ENCODE results near the gene AGBL4. TPM values are rescaled to one million over a fixed set of nuclear protein-coding genes. Genes with fewer than 3 reads are reported as not detected.

The AGBL4 gene
- total RNA-seq, 1 donor from 2014 or later: not detected

DNA sequence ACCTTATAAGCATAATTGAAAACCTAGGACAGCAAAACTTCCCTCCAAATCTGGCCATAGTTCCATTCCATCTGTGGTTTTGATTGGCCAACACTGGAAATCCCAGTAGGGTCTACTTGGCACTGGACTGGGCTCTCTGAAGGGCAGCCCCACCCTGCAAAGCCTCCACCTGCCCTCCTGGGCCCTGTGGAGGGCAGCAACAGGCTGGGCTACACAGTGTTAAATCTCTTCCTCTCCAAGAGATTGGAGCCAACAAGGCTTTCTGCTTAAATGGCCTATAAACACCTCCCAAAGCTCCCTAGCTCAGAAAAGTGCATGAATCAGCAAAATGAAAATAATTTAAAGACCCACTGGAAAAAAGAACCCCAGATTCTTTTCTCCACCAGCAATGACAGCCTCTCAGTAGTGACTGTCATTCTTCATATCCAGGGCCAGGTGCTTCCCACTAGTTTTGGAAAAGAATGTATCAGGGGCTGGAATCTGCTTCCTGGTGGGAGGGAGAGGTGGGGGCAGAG, 1305.6 kb downstream of the AGBL4 start:
- DNase-seq: no peak
- Histone ChIP-seq H3K27me3 (no peaks in the 10 kb centered on the region), H3K4me1 (peaks cover 3% of the 10 kb centered on the region), H3K36me3 (no peaks in the 10 kb centered on the region), H3K27ac (no peak overlapping the region), H3K9me3 (no peaks in the 10 kb centered on the region), H3K4me3 (no peak overlapping the region)
- TF ChIP-seq, protein P1, sequence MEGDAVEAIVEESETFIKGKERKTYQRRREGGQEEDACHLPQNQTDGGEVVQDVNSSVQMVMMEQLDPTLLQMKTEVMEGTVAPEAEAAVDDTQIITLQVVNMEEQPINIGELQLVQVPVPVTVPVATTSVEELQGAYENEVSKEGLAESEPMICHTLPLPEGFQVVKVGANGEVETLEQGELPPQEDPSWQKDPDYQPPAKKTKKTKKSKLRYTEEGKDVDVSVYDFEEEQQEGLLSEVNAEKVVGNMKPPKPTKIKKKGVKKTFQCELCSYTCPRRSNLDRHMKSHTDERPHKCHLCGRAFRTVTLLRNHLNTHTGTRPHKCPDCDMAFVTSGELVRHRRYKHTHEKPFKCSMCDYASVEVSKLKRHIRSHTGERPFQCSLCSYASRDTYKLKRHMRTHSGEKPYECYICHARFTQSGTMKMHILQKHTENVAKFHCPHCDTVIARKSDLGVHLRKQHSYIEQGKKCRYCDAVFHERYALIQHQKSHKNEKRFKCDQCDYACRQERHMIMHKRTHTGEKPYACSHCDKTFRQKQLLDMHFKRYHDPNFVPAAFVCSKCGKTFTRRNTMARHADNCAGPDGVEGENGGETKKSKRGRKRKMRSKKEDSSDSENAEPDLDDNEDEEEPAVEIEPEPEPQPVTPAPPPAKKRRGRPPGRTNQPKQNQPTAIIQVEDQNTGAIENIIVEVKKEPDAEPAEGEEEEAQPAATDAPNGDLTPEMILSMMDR (IDR thresholded peaks at IDR 0.05): no peak
- no peak for ATAC-seq
- intact Hi-C loops (cut with DNase I): no loop called here

GRCh38 chr1:48717082-48717481, 1306.7 kb downstream of the AGBL4 start:
- Histone ChIP-seq H3K9me3 (no peaks in the 10 kb centered on the region), H3K27ac (no peak overlapping the region), H3K27me3 (no peaks in the 10 kb centered on the region), H3K4me1 (peaks cover 3% of the 10 kb centered on the region), H3K4me3 (no peak overlapping the region), H3K36me3 (no peaks in the 10 kb centered on the region)
- TF ChIP-seq, protein P1 (IDR thresholded peaks at IDR 0.05): no peak
- intact Hi-C loops (cut with DNase I): no loop called here
- no peak for DNase-seq
- ATAC-seq: no peak

DNA sequence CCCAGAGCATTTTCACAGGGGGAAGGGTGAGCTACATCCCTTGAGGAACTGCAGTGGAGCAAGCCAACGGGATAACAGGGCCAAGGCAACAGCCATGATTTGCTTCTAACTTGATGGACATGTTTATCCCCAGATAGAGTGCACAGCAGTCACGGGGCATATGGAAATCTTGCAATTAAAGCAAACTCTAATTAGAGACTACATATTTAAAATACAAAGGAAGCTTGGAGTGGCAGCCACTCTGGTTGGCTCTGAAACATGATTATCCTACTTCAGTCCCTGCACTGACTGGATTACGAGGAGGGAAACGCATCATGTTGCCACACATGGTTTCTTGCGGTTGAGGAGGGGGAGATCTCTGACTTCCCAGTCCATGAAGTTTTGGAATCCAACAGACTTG, 1307.8 kb downstream of the AGBL4 start:
- no peaks in the 10 kb centered on the region for H3K9me3 ChIP-seq
- no peak overlapping the region for H3K4me3 ChIP-seq
- ATAC-seq (no peak), DNase-seq (no peak)
- no peaks in the 10 kb centered on the region for H3K27me3 ChIP-seq
- intact Hi-C loops (cut with DNase I): no loop called here
- H3K27ac ChIP-seq: no peak overlapping the region
- TF ChIP-seq, protein P1 (IDR thresholded peaks at IDR 0.05): no peak
- no peaks in the 10 kb centered on the region for H3K36me3 ChIP-seq
- H3K4me1 ChIP-seq: peaks cover 3% of the 10 kb centered on the region

- H3K27ac ChIP-seq: no peak overlapping the region
- intact Hi-C loops (cut with DNase I): no loop called here
- no peaks in the 10 kb centered on the region for H3K36me3 ChIP-seq
- no peaks in the 10 kb centered on the region for H3K4me1 ChIP-seq
- H3K9me3 ChIP-seq: no peaks in the 10 kb centered on the region
- TF ChIP-seq, protein P1 (IDR thresholded peaks at IDR 0.05): no peak
- ATAC-seq (no peak), DNase-seq (no peak)
- no peaks in the 10 kb centered on the region for H3K27me3 ChIP-seq
- no peak overlapping the region for H3K4me3 ChIP-seq
These were observed 1312.8 kb downstream of the AGBL4 start for GRCh38 chr1:48710915-48711314.

- no peaks in the 10 kb centered on the region for H3K9me3 ChIP-seq
- no peaks in the 10 kb centered on the region for H3K4me1 ChIP-seq
- H3K27ac ChIP-seq: no peak overlapping the region
- DNase-seq: no peak
- H3K4me3 ChIP-seq: no peak overlapping the region
- ATAC-seq: no peak
- no peaks in the 10 kb centered on the region for H3K27me3 ChIP-seq
- intact Hi-C loops (cut with DNase I): no loop called here
- H3K36me3 ChIP-seq: no peaks in the 10 kb centered on the region
- TF ChIP-seq, protein P1 (IDR thresholded peaks at IDR 0.05): no peak
These were observed 1313.4 kb downstream of the AGBL4 start for GRCh38 chr1:48710318-48710717.

DNA sequence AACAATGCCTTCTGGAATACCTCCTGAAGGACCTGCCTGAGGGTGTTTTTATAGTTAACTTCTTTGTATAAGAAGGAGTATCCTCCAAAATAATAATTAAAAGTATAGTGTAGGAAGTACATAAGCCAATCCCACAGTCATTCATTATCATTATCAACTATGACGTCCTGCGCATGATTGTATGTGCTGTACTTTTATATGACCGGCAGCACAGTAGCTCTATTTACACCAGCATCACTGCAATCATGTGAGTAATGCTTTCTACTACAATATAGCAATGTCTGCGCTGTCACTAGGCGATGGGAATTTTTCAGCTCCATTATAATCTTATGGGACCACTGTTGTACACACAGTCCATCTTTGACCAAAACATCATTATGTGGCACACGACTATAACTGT, 1319.0 kb downstream of the AGBL4 start:
- Histone ChIP-seq H3K36me3 (no peaks in the 10 kb centered on the region), H3K4me1 (no peaks in the 10 kb centered on the region), H3K9me3 (no peaks in the 10 kb centered on the region), H3K27ac (no peak overlapping the region), H3K4me3 (no peak overlapping the region), H3K27me3 (no peaks in the 10 kb centered on the region)
- DNase-seq (no peak), ATAC-seq (no peak)
- TF ChIP-seq, protein P1 (IDR thresholded peaks at IDR 0.05): no peak
- intact Hi-C loops (cut with DNase I): no loop called here

Measured in upper lobe of right lung (tissue), 1 donor.